HCT116 (cell line): ENCODE data around the gene LRR1. TPM values are rescaled to one million over a fixed set of nuclear protein-coding genes. Genes with fewer than 3 reads are reported as not detected.

ENCODE experiments used
- ATAC-seq: fragments of 200-7000 bp; cut with Tn5 transposase; 2 replicates; pipeline ENCODE4 v1.9.1; 2020; ENCODE audit warnings: mild to moderate bottlenecking, moderate library complexity
- BruUV-seq: library from RNA; stranded (reverse); fragments of 400-500 nt; replicated peaks from 2 replicates; lab custom pipeline; 2021; lab: Mats Ljungman, UMichigan
- CTCF ChIA-PET: fragments of 300-600 bp; sonication (Branson Sonifier 250); formaldehyde crosslinking; loops from one replicate; lab custom pipeline; 2021; ENCODE audit warnings: antibody characterized with exemption; lab: Charles Lee
- POLR2A ChIA-PET: fragments of 300-600, 350-600 bp; sonication (Branson Sonifier 250); formaldehyde crosslinking; loops from one replicate; lab custom pipeline; 2021; ENCODE audit warnings: antibody characterized with exemption; lab: Charles Lee
- RAD21 ChIA-PET, 2 experiments: fragments of 300-600 bp; sonication (Branson Sonifier 250); formaldehyde crosslinking; loops; one replicate each; lab custom pipeline; 2023; ENCODE audit warnings: low total read pairs in 2 of 2; ENCODE audit not compliant: uncharacterized antibody in 2 of 2, unreplicated experiment in 2 of 2, low non-redundant PET in 1 of 2; lab: Charles Lee
- DNase-seq: peaks from one replicate; pipeline ENCODE4 v3.0.0-alpha.2; 2010; ENCODE audit warnings: low read depth, low spot score
- H2AFZ ChIP-seq: fragments of 200-600 bp; shearing (Covaris generic), sonication (generic); 2 replicates; pipeline ENCODE4 v1.6.1; 2017; ENCODE audit warnings: low read depth, mixed run types, mixed read lengths, antibody characterized with exemption, low read length; ENCODE audit not compliant: poor library complexity, severe bottlenecking
- H3K27ac ChIP-seq: 2 replicates; pipeline ENCODE4 v1.5.1; 2012; ENCODE audit warnings: low read depth, low read length
- H3K27me3 ChIP-seq: fragments of 200-600 bp; sonication (generic); 2 replicates; pipeline ENCODE4 v1.6.1; 2016; ENCODE audit warnings: mixed run types, low read length, mixed read lengths; ENCODE audit not compliant: insufficient read depth
- H3K36me3 ChIP-seq, 2 experiments: fragments of 200-500 bp in 1 of 2; fragments of 200-600 bp in 1 of 2; sonication (Bioruptor generic) in 1 of 2; sonication (generic) in 1 of 2; 2 replicates each; pipeline versions ENCODE4 v1.5.1 to v1.6.1; 2014 to 2016; ENCODE audit warnings: low read length in 2 of 2, inconsistent platforms in 1 of 2, mixed read lengths in 1 of 2, mixed run types in 1 of 2; ENCODE audit not compliant: insufficient read depth in 2 of 2, control insufficient read depth in 1 of 2
- H3K4me1 ChIP-seq, 2 experiments: fragments of 200-600 bp in 1 of 2; sonication (generic) in 1 of 2; 2 replicates each; pipeline versions ENCODE4 v1.5.1 to v1.6.1; 2012 to 2017; ENCODE audit warnings: low read length in 2 of 2, inconsistent platforms in 1 of 2, mild to moderate bottlenecking in 1 of 2, mixed read lengths in 1 of 2, mixed run types in 1 of 2, moderate library complexity in 1 of 2; ENCODE audit not compliant: insufficient read depth in 2 of 2, control insufficient read depth in 1 of 2
- H3K4me2 ChIP-seq: fragments of 200-600 bp; sonication (generic); 2 replicates; pipeline ENCODE4 v1.6.1; 2017; ENCODE audit warnings: mixed run types, low read length, mixed read lengths
- H3K4me3 ChIP-seq, 2 experiments: fragments of 200-600 bp in 1 of 2; sonication (generic) in 1 of 2; replicated peaks in 1 of 2; 2 replicates each; pipeline ENCODE4 v1.5.1; 2011 to 2016; ENCODE audit warnings: low read length in 2 of 2, control low read depth in 1 of 2, low read depth in 1 of 2, mild to moderate bottlenecking in 1 of 2, mixed read lengths in 1 of 2, mixed run types in 1 of 2
- H3K79me2 ChIP-seq: fragments of 200-600 bp; sonication (generic); 2 replicates; pipeline ENCODE4 v1.6.1; 2017; ENCODE audit warnings: mild to moderate bottlenecking, mixed run types, low read length, moderate library complexity, mixed read lengths; ENCODE audit not compliant: insufficient read depth
- H3K9ac ChIP-seq: fragments of 200-600 bp; sonication (generic); 2 replicates; pipeline ENCODE4 v1.6.1; 2016; ENCODE audit warnings: low read length, mixed read lengths
- H3K9me2 ChIP-seq: fragments of 200-600 bp; sonication (generic), shearing (Covaris generic); 2 replicates; pipeline ENCODE4 v1.6.1; 2017; ENCODE audit warnings: mixed run types, mild to moderate bottlenecking, moderate library complexity; ENCODE audit not compliant: insufficient read depth
- H3K9me3 ChIP-seq, 2 experiments: fragments of 200-500 bp in 1 of 2; fragments of 200-600 bp in 1 of 2; sonication (Bioruptor generic) in 1 of 2; sonication (generic) in 1 of 2; 2 replicates each; pipeline ENCODE4 v1.6.1; 2014 to 2017; ENCODE audit warnings: low read length in 2 of 2, mixed read lengths in 2 of 2, inconsistent platforms in 1 of 2, low read depth in 1 of 2, mild to moderate bottlenecking in 1 of 2, mixed run types in 1 of 2, moderate library complexity in 1 of 2; ENCODE audit not compliant: control insufficient read depth in 1 of 2, insufficient read depth in 1 of 2
- H4K20me1 ChIP-seq: fragments of 200-600 bp; sonication (generic), shearing (Covaris generic); 2 replicates; pipeline ENCODE4 v1.6.1; 2017; ENCODE audit warnings: mixed run types, mild to moderate bottlenecking, moderate library complexity; ENCODE audit not compliant: insufficient read depth
- CBX3 ChIP-seq: IDR thresholded peaks from 2 replicates; pipeline ENCODE4 v1.6.1; 2012; ENCODE audit warnings: low read depth
- CEBPB ChIP-seq: IDR thresholded peaks from 2 replicates; pipeline ENCODE4 v1.6.1; 2012; ENCODE audit warnings: low read depth
- ELF1 ChIP-seq: IDR thresholded peaks from 2 replicates; pipeline ENCODE4 v1.6.1; 2012; ENCODE audit warnings: low read depth, borderline replicate concordance
- EZH2 ChIP-seq: fragments of 200-600 bp; sonication (generic); IDR thresholded peaks from 2 replicates; pipeline ENCODE4 v1.6.1; 2017; ENCODE audit warnings: antibody characterized with exemption, mixed run types
- EZH2phosphoT487 ChIP-seq: fragments of 200-600 bp; IDR thresholded peaks from 2 replicates; pipeline ENCODE4 v1.6.1; 2018; ENCODE audit warnings: antibody characterized with exemption, borderline replicate concordance
- JUND ChIP-seq: IDR thresholded peaks from 2 replicates; pipeline ENCODE4 v1.6.1; 2012
- POLR2AphosphoS5 ChIP-seq: IDR thresholded peaks from 2 replicates; pipeline ENCODE4 v1.6.1; 2011; ENCODE audit warnings: mild to moderate bottlenecking, low read depth, low read length, moderate library complexity
- REST ChIP-seq: IDR thresholded peaks from 2 replicates; pipeline ENCODE4 v1.6.1; 2012; ENCODE audit warnings: low read depth
- SP1 ChIP-seq: IDR thresholded peaks from 2 replicates; pipeline ENCODE4 v1.6.1; 2012; ENCODE audit warnings: low read depth
- YY1 ChIP-seq: IDR thresholded peaks from 2 replicates; pipeline ENCODE4 v1.6.1; 2011; ENCODE audit warnings: low read length, low read depth, moderate library complexity, mild to moderate bottlenecking; ENCODE audit not compliant: insufficient replicate concordance; ENCODE audit errors: extremely low read depth
- ZFX ChIP-seq: fragments of 450-650 bp; IDR thresholded peaks from 2 replicates; pipeline ENCODE4 v1.6.1; 2017
- ZNF274 ChIP-seq: fragments of 200-500 bp; sonication (Bioruptor generic); IDR thresholded peaks from 2 replicates; pipeline ENCODE4 v1.6.1; 2014; ENCODE audit warnings: mild to moderate bottlenecking, low read depth, low read length, inconsistent platforms
- intact Hi-C: fragments of 100-400 bp; cut with micrococcal nuclease; formaldehyde crosslinking; loops from 2 replicates; pipeline ENCODE4 v1.10.0; 2022
- total RNA-seq: library from RNA; stranded (reverse); gene quantifications from one replicate; pipeline ENCODE4 v1.2.1, GENCODE V29; 2021; ENCODE audit not compliant: unreplicated experiment
- TF ChIP-seq, protein P1 (sequence below), 3 experiments: fragments of 200-600 bp in 1 of 3; sonication (generic) in 1 of 3; IDR thresholded peaks in 2 of 3; conservative IDR thresholded peaks in 1 of 3; 2 replicates each; pipeline ENCODE4 v1.5.1; 2012 to 2017; ENCODE audit warnings: low read depth in 2 of 3, low read length in 2 of 3, antibody characterized with exemption in 1 of 3, borderline replicate concordance in 1 of 3, control low read depth in 1 of 3, mild to moderate bottlenecking in 1 of 3, mixed read lengths in 1 of 3, mixed run types in 1 of 3, moderate library complexity in 1 of 3; ENCODE audit not compliant: insufficient read depth in 1 of 3

Gene LRR1
- total RNA-seq, 1 experiment from 2014 or later: 34.6 TPM

GRCh38 chr14:49640540-49641417 lies 42.0 kb downstream of the LRR1 start:
- intact Hi-C loops: no loop called here
- BruUV-seq: no TSS peak
- Histone ChIP-seq H3K9me3 (no peaks in the 10 kb centered on the region), H3K9me2 (no peaks in the 10 kb centered on the region), H3K27ac (no peak overlapping the region), H3K36me3 (peaks cover 3 to 19% of the 10 kb centered on the region in 2 experiments; a peak in 1 of 4 replicates), H3K4me3 (no peak overlapping the region), H4K20me1 (no peaks in the 10 kb centered on the region; the same call in 1 of the 2 replicates), H3K27me3 (no peaks in the 10 kb centered on the region), H3K4me1 (peaks cover 6 to 11% of the 10 kb centered on the region in 2 experiments), H3K79me2 (peaks cover 48% of the 10 kb centered on the region)
- no peak for DNase-seq
- no peak for TF ChIP-seq YY1
- TF ChIP-seq SP1: no peak
- TF ChIP-seq CEBPB: 0 out of 2 replicates have a peak, but pooled peaks have one; percentile 24
- no peak for TF ChIP-seq CBX3
- TF ChIP-seq ZFX: no peak
- no peak for TF ChIP-seq POLR2AphosphoS5
- TF ChIP-seq, all 23 proteins: peak for 1
- no peak for ATAC-seq
- H3K9ac ChIP-seq: no peak overlapping the region
- no peak overlapping the region for H2AFZ ChIP-seq
- ChIA-PET RAD21 (interaction anchor here (0.6 kb wide), 2 partner anchors 32 to 127 kb away, joined by 3 read pairs; no protein-coding TSS in a partner anchor), CTCF (no interaction called here), POLR2A (no interaction called here)
- H3K4me2 ChIP-seq: no peak overlapping the region

DNA sequence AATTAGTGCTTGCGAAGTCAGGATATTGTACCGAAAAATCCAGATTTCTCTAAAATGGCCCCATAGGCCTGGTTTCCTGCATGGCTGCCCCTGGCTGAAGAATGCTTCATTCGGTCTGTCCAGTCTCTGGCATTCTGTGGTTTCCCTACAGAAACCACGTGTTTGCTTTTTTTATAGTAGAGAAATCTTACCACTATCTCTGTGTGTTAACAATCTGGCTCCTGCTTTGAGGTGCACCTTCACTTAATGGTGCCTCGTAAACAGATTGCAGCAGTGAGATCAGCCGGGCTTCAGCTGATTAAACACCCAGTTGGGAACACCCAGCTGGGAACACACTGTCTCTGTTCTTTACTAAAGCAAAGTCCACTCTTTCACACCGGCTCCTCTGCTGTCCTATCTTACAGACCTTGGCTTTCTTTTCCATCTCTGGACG lies 43.0 kb downstream of the LRR1 start:
- H3K4me2 ChIP-seq: no peak overlapping the region
- TF ChIP-seq EZH2phosphoT487: no peak
- TF ChIP-seq YY1: no peak
- no peak for TF ChIP-seq ELF1
- TF ChIP-seq, protein P1, sequence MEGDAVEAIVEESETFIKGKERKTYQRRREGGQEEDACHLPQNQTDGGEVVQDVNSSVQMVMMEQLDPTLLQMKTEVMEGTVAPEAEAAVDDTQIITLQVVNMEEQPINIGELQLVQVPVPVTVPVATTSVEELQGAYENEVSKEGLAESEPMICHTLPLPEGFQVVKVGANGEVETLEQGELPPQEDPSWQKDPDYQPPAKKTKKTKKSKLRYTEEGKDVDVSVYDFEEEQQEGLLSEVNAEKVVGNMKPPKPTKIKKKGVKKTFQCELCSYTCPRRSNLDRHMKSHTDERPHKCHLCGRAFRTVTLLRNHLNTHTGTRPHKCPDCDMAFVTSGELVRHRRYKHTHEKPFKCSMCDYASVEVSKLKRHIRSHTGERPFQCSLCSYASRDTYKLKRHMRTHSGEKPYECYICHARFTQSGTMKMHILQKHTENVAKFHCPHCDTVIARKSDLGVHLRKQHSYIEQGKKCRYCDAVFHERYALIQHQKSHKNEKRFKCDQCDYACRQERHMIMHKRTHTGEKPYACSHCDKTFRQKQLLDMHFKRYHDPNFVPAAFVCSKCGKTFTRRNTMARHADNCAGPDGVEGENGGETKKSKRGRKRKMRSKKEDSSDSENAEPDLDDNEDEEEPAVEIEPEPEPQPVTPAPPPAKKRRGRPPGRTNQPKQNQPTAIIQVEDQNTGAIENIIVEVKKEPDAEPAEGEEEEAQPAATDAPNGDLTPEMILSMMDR (IDR thresholded peaks at IDR 0.05 in 2 of 3, conservative IDR thresholded peaks at IDR 0.05 in 1 of 3; ENCODE audit: borderline replicate concordance in 1 of 3, insufficient read depth in 1 of 3, low read depth in 2 of 3, low read length in 2 of 3): no peak
- TF ChIP-seq EZH2: no peak
- no peak for TF ChIP-seq ZNF274
- TF ChIP-seq JUND: no peak
- TF ChIP-seq REST: no peak

More for the DNA sequence above, 43.0 kb downstream of the LRR1 start:
- intact Hi-C loops: no loop called here
- Histone ChIP-seq H4K20me1 (no peaks in the 10 kb centered on the region; the same call in 1 of the 2 replicates), H3K36me3 (peaks cover 3 to 14% of the 10 kb centered on the region in 2 experiments; a peak in 1 of 4 replicates), H3K27me3 (no peaks in the 10 kb centered on the region), H3K9ac (no peak overlapping the region), H3K79me2 (peaks cover 38% of the 10 kb centered on the region), H3K4me1 (peaks cover 0 to 2% of the 10 kb centered on the region in 2 experiments; a peak in 1 of 4 replicates), H3K9me3 (no peaks in the 10 kb centered on the region), H3K9me2 (no peaks in the 10 kb centered on the region), H2AFZ (no peak overlapping the region), H3K4me3 (no peak overlapping the region), H3K27ac (no peak overlapping the region)
- RAD21 ChIA-PET: no interaction called here
- POLR2A ChIA-PET: no interaction called here
- no peak for DNase-seq
- ATAC-seq: peak; percentile 14; the same call in 1 of the 2 replicates
- CTCF ChIA-PET: no interaction called here
- no TSS peak for BruUV-seq
